GM23338 (cell line): Measurements from ENCODE around the gene DRAM1. TPM values are rescaled to one million over a fixed set of nuclear protein-coding genes. Genes with fewer than 3 reads are reported as not detected.

Experiments
- ATAC-seq: fragments of 200-7000 bp; cut with Tn5 transposase; 3 replicates; pipeline ENCODE4 v1.9.1; 2020
- DNase-seq: peaks from one replicate; pipeline ENCODE4 v3.0.0-alpha.2; 2015; ENCODE audit warnings: low spot score
- H2AFZ ChIP-seq: fragments of 200-600 bp; sonication (generic); 2 replicates; pipeline ENCODE4 v1.8.0; 2016; ENCODE audit warnings: antibody characterized with exemption, mild to moderate bottlenecking, moderate library complexity
- H3F3A ChIP-seq: fragments of 200-600 bp; sonication (generic); replicated peaks from 2 replicates; pipeline ENCODE4 v1.8.0; 2017; ENCODE audit warnings: antibody characterized with exemption, mixed run types, low read depth
- H3K27ac ChIP-seq: fragments of 200-600 bp; sonication (generic); 2 replicates; pipeline ENCODE4 v1.6.1; 2016; ENCODE audit warnings: low read depth
- H3K27me3 ChIP-seq: fragments of 200-600 bp; sonication (generic); 2 replicates; pipeline ENCODE4 v1.8.0; 2016; ENCODE audit warnings: mild to moderate bottlenecking, mixed run types, moderate library complexity; ENCODE audit not compliant: insufficient read depth
- H3K36me3 ChIP-seq: fragments of 200-600 bp; sonication (generic); 2 replicates; pipeline ENCODE4 v1.8.0; 2016; ENCODE audit warnings: mild to moderate bottlenecking; ENCODE audit not compliant: insufficient read depth
- H3K4me1 ChIP-seq: fragments of 200-600 bp; sonication (generic); 2 replicates; pipeline ENCODE4 v1.8.0; 2016; ENCODE audit warnings: mild to moderate bottlenecking, moderate library complexity; ENCODE audit not compliant: insufficient read depth
- H3K4me2 ChIP-seq: fragments of 200-600 bp; sonication (generic); 2 replicates; pipeline ENCODE4 v1.7.1; 2017; ENCODE audit warnings: mixed run types
- H3K4me3 ChIP-seq: fragments of 200-600 bp; sonication (generic); 2 replicates; pipeline ENCODE4 v1.6.1; 2016; ENCODE audit warnings: mixed run types
- H3K79me2 ChIP-seq: fragments of 200-600 bp; sonication (generic); replicated peaks from 2 replicates; pipeline ENCODE4 v1.8.0; 2017; ENCODE audit warnings: mild to moderate bottlenecking; ENCODE audit not compliant: insufficient read depth
- H3K9me2 ChIP-seq: fragments of 200-600 bp; sonication (generic); 2 replicates; pipeline ENCODE4 v1.8.0; 2017; ENCODE audit not compliant: insufficient read depth
- H4K20me1 ChIP-seq: fragments of 200-600 bp; sonication (generic); replicated peaks from 2 replicates; pipeline ENCODE4 v1.8.0; 2017; ENCODE audit warnings: mild to moderate bottlenecking; ENCODE audit not compliant: insufficient read depth
- H3K27ac Mint-ChIP-seq: 2 replicates; pipeline ENCODE4 v1.8.0; 2020; ENCODE audit warnings: inconsistent platforms, mild to moderate bottlenecking, moderate library complexity, mixed read lengths
- H3K27me3 Mint-ChIP-seq: 3 replicates; pipeline ENCODE4 v1.8.0; 2022; ENCODE audit warnings: low read depth, mild to moderate bottlenecking, moderate library complexity, mixed read lengths, inconsistent platforms; ENCODE audit not compliant: insufficient read depth, poor library complexity
- H3K36me3 Mint-ChIP-seq: 3 replicates; pipeline ENCODE4 v1.8.0; 2021; ENCODE audit warnings: low read depth, mild to moderate bottlenecking, inconsistent platforms, moderate library complexity, mixed read lengths
- H3K4me1 Mint-ChIP-seq: 3 replicates; pipeline ENCODE4 v1.8.0; 2020; ENCODE audit warnings: mild to moderate bottlenecking, inconsistent platforms, mixed read lengths
- H3K4me3 Mint-ChIP-seq: 3 replicates; pipeline ENCODE4 v1.8.0; 2021; ENCODE audit warnings: moderate library complexity, mild to moderate bottlenecking, inconsistent platforms, mixed read lengths
- H3K9me3 Mint-ChIP-seq: 3 replicates; pipeline ENCODE4 v1.8.0; 2020; ENCODE audit warnings: moderate library complexity, mild to moderate bottlenecking, inconsistent platforms, mixed read lengths
- CREB1 ChIP-seq: fragments of 250-450 bp; sonication (Bioruptor Pico); IDR thresholded peaks from 2 replicates; pipeline ENCODE4 v1.5.0; 2020; ENCODE audit warnings: low read depth, mild to moderate bottlenecking, moderate library complexity
- EZH2 ChIP-seq: fragments of 200-600 bp; sonication (generic); IDR thresholded peaks from one replicate; pipeline ENCODE4 v1.8.0; 2017; ENCODE audit warnings: antibody characterized with exemption, mild to moderate bottlenecking, low read depth; ENCODE audit not compliant: unreplicated experiment
- EZH2phosphoT487 ChIP-seq: fragments of 200-600 bp; sonication (generic); IDR thresholded peaks from one replicate; pipeline ENCODE4 v1.8.1; 2018; ENCODE audit warnings: antibody characterized with exemption; ENCODE audit not compliant: unreplicated experiment
- JUNB ChIP-seq: IDR thresholded peaks from one replicate; pipeline ENCODE4 v1.6.1; 2016; ENCODE audit warnings: antibody characterized with exemption; ENCODE audit not compliant: unreplicated experiment
- NANOG ChIP-seq: IDR thresholded peaks from 2 replicates; pipeline ENCODE4 v1.6.1; 2016; ENCODE audit warnings: antibody characterized with exemption, borderline replicate concordance
- POLR2AphosphoS5 ChIP-seq: IDR thresholded peaks from 2 replicates; pipeline ENCODE4 v1.6.1; 2016; ENCODE audit warnings: antibody characterized with exemption, low read depth
- STAT1 ChIP-seq: IDR thresholded peaks from one replicate; pipeline ENCODE4 v1.6.1; 2016; ENCODE audit warnings: antibody characterized with exemption; ENCODE audit not compliant: unreplicated experiment
- ZNF114 ChIP-seq: fragments of 250-450 bp; sonication (Bioruptor Pico); IDR thresholded peaks from 2 replicates; pipeline ENCODE4 v1.5.0; 2020; ENCODE audit warnings: mild to moderate bottlenecking, moderate library complexity
- ZNF331 ChIP-seq: fragments of 250-450 bp; sonication (Bioruptor Pico); IDR thresholded peaks from 2 replicates; pipeline ENCODE4 v1.5.0; 2020; ENCODE audit warnings: low read depth, mild to moderate bottlenecking, moderate library complexity
- polyA plus RNA-seq: library from polyadenylated mRNA; unstranded; fragments of >200 nt; fragmentation: Nextera tagmentation; extraction: Ambion mirVana; gene quantifications from 2 replicates; pipeline ENCODE4 v1.2.1, GENCODE V29; 2016
- total RNA-seq: library from RNA; depleted of rRNA; stranded (reverse); fragments of >200 nt; shearing (Covaris generic); gene quantifications from 2 replicates; pipeline ENCODE4 v1.2.3, GENCODE V29; 2014
- TF ChIP-seq, protein P1 (sequence below): IDR thresholded peaks from one replicate; pipeline ENCODE4 v1.6.1; 2018; ENCODE audit warnings: antibody characterized with exemption; ENCODE audit not compliant: unreplicated experiment
- TF ChIP-seq, protein P2 (sequence below): IDR thresholded peaks from 2 replicates; pipeline ENCODE4 v1.6.1; 2016; ENCODE audit warnings: antibody characterized with exemption
- TF ChIP-seq, protein P3 (sequence below): fragments of 250-450 bp; sonication (Bioruptor Pico); IDR thresholded peaks from 2 replicates; pipeline ENCODE4 v1.5.0; 2020; ENCODE audit warnings: mild to moderate bottlenecking, moderate library complexity
- TF ChIP-seq, protein P4 (sequence below), 2 experiments: fragments of 200-600 bp in 1 of 2; sonication (generic) in 1 of 2; conservative IDR thresholded peaks; 2 replicates each; pipeline versions ENCODE4 v1.5.1 to v1.6.1; 2016 to 2017; ENCODE audit warnings: antibody characterized with exemption in 2 of 2, low read depth in 2 of 2, mild to moderate bottlenecking in 2 of 2, moderate library complexity in 1 of 2

Gene DRAM1
- total and polyA plus RNA-seq, 2 experiments from 2014 or later: 5.7 to 8.5 TPM

DNA sequence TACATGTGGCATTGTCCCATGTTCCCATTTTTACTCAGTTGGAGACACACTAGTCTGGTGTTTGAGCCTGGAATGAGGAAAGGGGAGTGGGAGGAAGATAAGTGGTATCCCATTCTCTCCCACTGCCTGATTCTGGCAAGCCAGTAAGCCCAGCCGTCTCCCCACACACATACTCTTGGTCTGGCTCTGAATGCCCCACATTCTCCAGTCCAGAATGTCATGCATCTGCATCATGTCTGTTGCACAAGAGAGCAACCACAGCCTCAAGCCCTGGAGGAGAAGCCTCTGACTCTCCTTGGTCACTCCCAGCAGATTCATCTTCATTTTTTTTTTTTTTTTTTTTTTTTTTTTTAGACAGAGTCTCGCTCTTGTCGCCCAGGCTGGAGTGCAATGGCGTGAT is 48.0 kb downstream of the DRAM1 start:
- Mint-ChIP-seq H3K27me3 (no peaks in the 10 kb centered on the region), H3K9me3 (peaks cover 11% of the 10 kb centered on the region; the same call in 1 of the 3 replicates), H3K36me3 (no peaks in the 10 kb centered on the region), H3K4me1 (no peaks in the 10 kb centered on the region), H3K27ac (no peak overlapping the region), H3K4me3 (no peak overlapping the region)
- Histone ChIP-seq H3K4me3 (no peak overlapping the region), H3F3A (no peaks in the 10 kb centered on the region), H3K9me2 (no peaks in the 10 kb centered on the region), H3K36me3 (no peaks in the 10 kb centered on the region), H3K4me1 (no peaks in the 10 kb centered on the region), H2AFZ (no peak overlapping the region), H3K4me2 (no peak overlapping the region), H4K20me1 (no peaks in the 10 kb centered on the region), H3K27ac (no peak overlapping the region), H3K27me3 (no peaks in the 10 kb centered on the region), H3K79me2 (no peaks in the 10 kb centered on the region)
- ATAC-seq (no peak), DNase-seq (no peak)
- TF ChIP-seq POLR2AphosphoS5 (no peak), NANOG (no peak), CREB1 (CRISPR knock-in tag) (no peak), EZH2phosphoT487 (no peak), JUNB (no peak), ZNF114 (CRISPR knock-in tag) (no peak), ZNF331 (no peak), EZH2 (no peak), STAT1 (no peak)
- TF ChIP-seq, protein P1, sequence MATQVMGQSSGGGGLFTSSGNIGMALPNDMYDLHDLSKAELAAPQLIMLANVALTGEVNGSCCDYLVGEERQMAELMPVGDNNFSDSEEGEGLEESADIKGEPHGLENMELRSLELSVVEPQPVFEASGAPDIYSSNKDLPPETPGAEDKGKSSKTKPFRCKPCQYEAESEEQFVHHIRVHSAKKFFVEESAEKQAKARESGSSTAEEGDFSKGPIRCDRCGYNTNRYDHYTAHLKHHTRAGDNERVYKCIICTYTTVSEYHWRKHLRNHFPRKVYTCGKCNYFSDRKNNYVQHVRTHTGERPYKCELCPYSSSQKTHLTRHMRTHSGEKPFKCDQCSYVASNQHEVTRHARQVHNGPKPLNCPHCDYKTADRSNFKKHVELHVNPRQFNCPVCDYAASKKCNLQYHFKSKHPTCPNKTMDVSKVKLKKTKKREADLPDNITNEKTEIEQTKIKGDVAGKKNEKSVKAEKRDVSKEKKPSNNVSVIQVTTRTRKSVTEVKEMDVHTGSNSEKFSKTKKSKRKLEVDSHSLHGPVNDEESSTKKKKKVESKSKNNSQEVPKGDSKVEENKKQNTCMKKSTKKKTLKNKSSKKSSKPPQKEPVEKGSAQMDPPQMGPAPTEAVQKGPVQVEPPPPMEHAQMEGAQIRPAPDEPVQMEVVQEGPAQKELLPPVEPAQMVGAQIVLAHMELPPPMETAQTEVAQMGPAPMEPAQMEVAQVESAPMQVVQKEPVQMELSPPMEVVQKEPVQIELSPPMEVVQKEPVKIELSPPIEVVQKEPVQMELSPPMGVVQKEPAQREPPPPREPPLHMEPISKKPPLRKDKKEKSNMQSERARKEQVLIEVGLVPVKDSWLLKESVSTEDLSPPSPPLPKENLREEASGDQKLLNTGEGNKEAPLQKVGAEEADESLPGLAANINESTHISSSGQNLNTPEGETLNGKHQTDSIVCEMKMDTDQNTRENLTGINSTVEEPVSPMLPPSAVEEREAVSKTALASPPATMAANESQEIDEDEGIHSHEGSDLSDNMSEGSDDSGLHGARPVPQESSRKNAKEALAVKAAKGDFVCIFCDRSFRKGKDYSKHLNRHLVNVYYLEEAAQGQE: no peak
- TF ChIP-seq, protein P2, sequence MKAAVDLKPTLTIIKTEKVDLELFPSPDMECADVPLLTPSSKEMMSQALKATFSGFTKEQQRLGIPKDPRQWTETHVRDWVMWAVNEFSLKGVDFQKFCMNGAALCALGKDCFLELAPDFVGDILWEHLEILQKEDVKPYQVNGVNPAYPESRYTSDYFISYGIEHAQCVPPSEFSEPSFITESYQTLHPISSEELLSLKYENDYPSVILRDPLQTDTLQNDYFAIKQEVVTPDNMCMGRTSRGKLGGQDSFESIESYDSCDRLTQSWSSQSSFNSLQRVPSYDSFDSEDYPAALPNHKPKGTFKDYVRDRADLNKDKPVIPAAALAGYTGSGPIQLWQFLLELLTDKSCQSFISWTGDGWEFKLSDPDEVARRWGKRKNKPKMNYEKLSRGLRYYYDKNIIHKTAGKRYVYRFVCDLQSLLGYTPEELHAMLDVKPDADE: no peak
- TF ChIP-seq, protein P3, sequence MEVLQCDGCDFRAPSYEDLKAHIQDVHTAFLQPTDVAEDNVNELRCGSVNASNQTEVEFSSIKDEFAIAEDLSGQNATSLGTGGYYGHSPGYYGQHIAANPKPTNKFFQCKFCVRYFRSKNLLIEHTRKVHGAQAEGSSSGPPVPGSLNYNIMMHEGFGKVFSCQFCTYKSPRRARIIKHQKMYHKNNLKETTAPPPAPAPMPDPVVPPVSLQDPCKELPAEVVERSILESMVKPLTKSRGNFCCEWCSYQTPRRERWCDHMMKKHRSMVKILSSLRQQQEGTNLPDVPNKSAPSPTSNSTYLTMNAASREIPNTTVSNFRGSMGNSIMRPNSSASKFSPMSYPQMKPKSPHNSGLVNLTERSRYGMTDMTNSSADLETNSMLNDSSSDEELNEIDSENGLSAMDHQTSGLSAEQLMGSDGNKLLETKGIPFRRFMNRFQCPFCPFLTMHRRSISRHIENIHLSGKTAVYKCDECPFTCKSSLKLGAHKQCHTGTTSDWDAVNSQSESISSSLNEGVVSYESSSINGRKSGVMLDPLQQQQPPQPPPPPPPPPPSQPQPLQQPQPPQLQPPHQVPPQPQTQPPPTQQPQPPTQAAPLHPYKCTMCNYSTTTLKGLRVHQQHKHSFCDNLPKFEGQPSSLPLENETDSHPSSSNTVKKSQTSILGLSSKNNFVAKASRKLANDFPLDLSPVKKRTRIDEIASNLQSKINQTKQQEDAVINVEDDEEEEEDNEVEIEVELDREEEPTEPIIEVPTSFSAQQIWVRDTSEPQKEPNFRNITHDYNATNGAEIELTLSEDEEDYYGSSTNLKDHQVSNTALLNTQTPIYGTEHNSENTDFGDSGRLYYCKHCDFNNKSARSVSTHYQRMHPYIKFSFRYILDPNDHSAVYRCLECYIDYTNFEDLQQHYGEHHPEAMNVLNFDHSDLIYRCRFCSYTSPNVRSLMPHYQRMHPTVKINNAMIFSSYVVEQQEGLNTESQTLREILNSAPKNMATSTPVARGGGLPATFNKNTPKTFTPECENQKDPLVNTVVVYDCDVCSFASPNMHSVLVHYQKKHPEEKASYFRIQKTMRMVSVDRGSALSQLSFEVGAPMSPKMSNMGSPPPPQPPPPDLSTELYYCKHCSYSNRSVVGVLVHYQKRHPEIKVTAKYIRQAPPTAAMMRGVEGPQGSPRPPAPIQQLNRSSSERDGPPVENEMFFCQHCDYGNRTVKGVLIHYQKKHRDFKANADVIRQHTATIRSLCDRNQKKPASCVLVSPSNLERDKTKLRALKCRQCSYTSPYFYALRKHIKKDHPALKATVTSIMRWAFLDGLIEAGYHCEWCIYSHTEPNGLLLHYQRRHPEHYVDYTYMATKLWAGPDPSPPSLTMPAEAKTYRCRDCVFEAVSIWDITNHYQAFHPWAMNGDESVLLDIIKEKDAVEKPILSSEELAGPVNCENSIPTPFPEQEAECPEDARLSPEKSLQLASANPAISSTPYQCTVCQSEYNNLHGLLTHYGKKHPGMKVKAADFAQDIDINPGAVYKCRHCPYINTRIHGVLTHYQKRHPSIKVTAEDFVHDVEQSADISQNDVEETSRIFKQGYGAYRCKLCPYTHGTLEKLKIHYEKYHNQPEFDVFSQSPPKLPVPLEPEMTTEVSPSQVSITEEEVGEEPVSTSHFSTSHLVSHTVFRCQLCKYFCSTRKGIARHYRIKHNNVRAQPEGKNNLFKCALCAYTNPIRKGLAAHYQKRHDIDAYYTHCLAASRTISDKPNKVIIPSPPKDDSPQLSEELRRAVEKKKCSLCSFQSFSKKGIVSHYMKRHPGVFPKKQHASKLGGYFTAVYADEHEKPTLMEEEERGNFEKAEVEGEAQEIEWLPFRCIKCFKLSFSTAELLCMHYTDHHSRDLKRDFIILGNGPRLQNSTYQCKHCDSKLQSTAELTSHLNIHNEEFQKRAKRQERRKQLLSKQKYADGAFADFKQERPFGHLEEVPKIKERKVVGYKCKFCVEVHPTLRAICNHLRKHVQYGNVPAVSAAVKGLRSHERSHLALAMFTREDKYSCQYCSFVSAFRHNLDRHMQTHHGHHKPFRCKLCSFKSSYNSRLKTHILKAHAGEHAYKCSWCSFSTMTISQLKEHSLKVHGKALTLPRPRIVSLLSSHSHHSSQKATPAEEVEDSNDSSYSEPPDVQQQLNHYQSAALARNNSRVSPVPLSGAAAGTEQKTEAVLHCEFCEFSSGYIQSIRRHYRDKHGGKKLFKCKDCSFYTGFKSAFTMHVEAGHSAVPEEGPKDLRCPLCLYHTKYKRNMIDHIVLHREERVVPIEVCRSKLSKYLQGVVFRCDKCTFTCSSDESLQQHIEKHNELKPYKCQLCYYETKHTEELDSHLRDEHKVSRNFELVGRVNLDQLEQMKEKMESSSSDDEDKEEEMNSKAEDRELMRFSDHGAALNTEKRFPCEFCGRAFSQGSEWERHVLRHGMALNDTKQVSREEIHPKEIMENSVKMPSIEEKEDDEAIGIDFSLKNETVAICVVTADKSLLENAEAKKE (CRISPR knock-in tag): no peak
- TF ChIP-seq, protein P4, sequence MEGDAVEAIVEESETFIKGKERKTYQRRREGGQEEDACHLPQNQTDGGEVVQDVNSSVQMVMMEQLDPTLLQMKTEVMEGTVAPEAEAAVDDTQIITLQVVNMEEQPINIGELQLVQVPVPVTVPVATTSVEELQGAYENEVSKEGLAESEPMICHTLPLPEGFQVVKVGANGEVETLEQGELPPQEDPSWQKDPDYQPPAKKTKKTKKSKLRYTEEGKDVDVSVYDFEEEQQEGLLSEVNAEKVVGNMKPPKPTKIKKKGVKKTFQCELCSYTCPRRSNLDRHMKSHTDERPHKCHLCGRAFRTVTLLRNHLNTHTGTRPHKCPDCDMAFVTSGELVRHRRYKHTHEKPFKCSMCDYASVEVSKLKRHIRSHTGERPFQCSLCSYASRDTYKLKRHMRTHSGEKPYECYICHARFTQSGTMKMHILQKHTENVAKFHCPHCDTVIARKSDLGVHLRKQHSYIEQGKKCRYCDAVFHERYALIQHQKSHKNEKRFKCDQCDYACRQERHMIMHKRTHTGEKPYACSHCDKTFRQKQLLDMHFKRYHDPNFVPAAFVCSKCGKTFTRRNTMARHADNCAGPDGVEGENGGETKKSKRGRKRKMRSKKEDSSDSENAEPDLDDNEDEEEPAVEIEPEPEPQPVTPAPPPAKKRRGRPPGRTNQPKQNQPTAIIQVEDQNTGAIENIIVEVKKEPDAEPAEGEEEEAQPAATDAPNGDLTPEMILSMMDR (conservative IDR thresholded peaks at IDR 0.05; ENCODE audit: low read depth in 2 of 2): no peak
